Caco-2 (cell line): ENCODE results near the gene RPP14. TPM values are rescaled to one million over a fixed set of nuclear protein-coding genes. Genes with fewer than 3 reads are reported as not detected.

ENCODE experiments used
- BruUV-seq: library from RNA; stranded (reverse); fragments of 400-500 nt; replicated peaks from 2 replicates; lab custom pipeline; 2021; lab: Mats Ljungman, UMichigan
- CTCF ChIA-PET: fragments of 300-600 bp; sonication (Branson Sonifier 250); formaldehyde crosslinking; loops from one replicate; lab custom pipeline; 2022; ENCODE audit warnings: antibody characterized with exemption; lab: Charles Lee
- POLR2A ChIA-PET: fragments of 300-600 bp; sonication (Branson Sonifier 250); formaldehyde crosslinking; loops from one replicate; lab custom pipeline; 2022; ENCODE audit warnings: antibody characterized with exemption; lab: Charles Lee
- DNase-seq, 2 experiments: peaks; one replicate each; pipeline versions ENCODE4 v3.0.0 to v3.0.0-alpha.2; 2020 to 2022
- H3K27me3 ChIP-seq: replicated peaks from 2 replicates; pipeline ENCODE4 v1.6.0; 2011; ENCODE audit warnings: low read length; ENCODE audit not compliant: control insufficient read depth, insufficient read depth
- H3K36me3 ChIP-seq: 2 replicates; pipeline ENCODE4 v1.5.1; 2011; ENCODE audit warnings: low read length; ENCODE audit not compliant: control insufficient read depth, insufficient read depth
- H3K4me1 ChIP-seq: fragments of 250-450 bp; sonication (Bioruptor Pico); 2 replicates; pipeline ENCODE4 v1.5.1; 2020; ENCODE audit warnings: mild to moderate bottlenecking
- H3K4me3 ChIP-seq: 2 replicates; pipeline ENCODE4 v1.5.1; 2011; ENCODE audit warnings: low read depth, mild to moderate bottlenecking, control low read depth, low read length
- H3K9me3 ChIP-seq: fragments of 250-450 bp; sonication (Bioruptor Pico); 2 replicates; pipeline ENCODE4 v1.5.1; 2020; ENCODE audit warnings: mild to moderate bottlenecking, moderate library complexity
- H3K27ac Mint-ChIP-seq: one replicate; pipeline ENCODE4 v1.8.0; 2022; ENCODE audit warnings: mixed read lengths; ENCODE audit not compliant: unreplicated experiment
- H3K27me3 Mint-ChIP-seq: one replicate; pipeline ENCODE4 v1.8.0; 2022; ENCODE audit warnings: mixed read lengths; ENCODE audit not compliant: insufficient read depth, unreplicated experiment
- H3K36me3 Mint-ChIP-seq: one replicate; pipeline ENCODE4 v1.8.0; 2022; ENCODE audit warnings: mild to moderate bottlenecking, mixed read lengths; ENCODE audit not compliant: insufficient read depth, unreplicated experiment
- H3K4me1 Mint-ChIP-seq: one replicate; pipeline ENCODE4 v1.8.0; 2022; ENCODE audit warnings: low read depth, mixed read lengths; ENCODE audit not compliant: unreplicated experiment
- H3K4me3 Mint-ChIP-seq: one replicate; pipeline ENCODE4 v1.8.0; 2022; ENCODE audit warnings: mild to moderate bottlenecking, moderate library complexity, mixed read lengths; ENCODE audit not compliant: unreplicated experiment
- H3K9me3 Mint-ChIP-seq: one replicate; pipeline ENCODE4 v1.8.0; 2022; ENCODE audit warnings: mixed read lengths; ENCODE audit not compliant: unreplicated experiment
- CTCF ChIP-seq, 2 experiments: fragments of 200-600 bp in 1 of 2; IDR thresholded peaks; 1 replicate in 1 of 2; 2 replicates in 1 of 2; pipeline versions ENCODE4 v1.5.1 to v1.8.0; 2011 to 2022; ENCODE audit warnings: antibody characterized with exemption in 1 of 2, control low read depth in 1 of 2, inconsistent platforms in 1 of 2, low read depth in 1 of 2, low read length in 1 of 2, mild to moderate bottlenecking in 1 of 2, moderate library complexity in 1 of 2; ENCODE audit not compliant: insufficient read depth in 1 of 2, severe bottlenecking in 1 of 2, unreplicated experiment in 1 of 2
- intact Hi-C: fragments of 100-400 bp; cut with micrococcal nuclease; formaldehyde crosslinking; loops from one replicate; pipeline ENCODE4 v1.10.0; 2022; ENCODE audit not compliant: unreplicated experiment
- total RNA-seq: library from RNA; stranded (reverse); gene quantifications from 2 replicates; pipeline ENCODE4 v1.2.3, GENCODE V29; 2022

The RPP14 gene
- total RNA-seq, 1 experiment from 2014 or later: 24.7 TPM

DNA sequence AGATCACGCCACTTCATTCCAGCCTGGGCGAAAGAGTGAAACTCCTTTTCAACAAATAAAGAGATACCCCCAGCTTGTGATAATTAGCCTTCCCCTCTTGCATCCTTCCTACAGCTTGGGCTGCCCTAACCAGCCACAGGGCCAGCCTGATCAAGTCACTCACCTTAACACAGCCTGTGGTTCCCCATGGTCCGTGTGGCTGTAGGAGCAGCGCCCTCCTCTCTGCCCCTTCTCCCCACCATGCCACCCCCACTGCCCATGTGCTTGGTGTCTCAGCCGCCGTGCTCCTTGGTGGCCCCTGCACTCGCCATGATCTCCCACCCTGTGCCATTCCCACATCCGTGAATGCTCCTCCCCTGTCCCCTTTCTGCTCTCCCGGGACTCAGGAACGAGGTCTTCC lies 13.2 kb upstream of the RPP14 start:
- Mint-ChIP-seq H3K27ac (no peak overlapping the region), H3K36me3 (no peaks in the 10 kb centered on the region), H3K4me3 (no peak overlapping the region), H3K27me3 (no peaks in the 10 kb centered on the region), H3K9me3 (no peaks in the 10 kb centered on the region), H3K4me1 (no peaks in the 10 kb centered on the region)
- H3K4me3 ChIP-seq: no peak overlapping the region
- CTCF ChIA-PET: interaction anchor here (1.3 kb wide), 1 partner anchor 105 kb away, joined by 4 read pairs; no protein-coding TSS in a partner anchor
- intact Hi-C loops: no loop called here
- POLR2A ChIA-PET: no interaction called here
- no peaks in the 10 kb centered on the region for H3K9me3 ChIP-seq
- no peak for TF ChIP-seq CTCF (IDR thresholded peaks at IDR 0.05; ENCODE audit: insufficient read depth in 1 of 2, low read depth in 1 of 2, low read length in 1 of 2, severe bottlenecking in 1 of 2, unreplicated experiment in 1 of 2)
- no peaks in the 10 kb centered on the region for H3K4me1 ChIP-seq
- no peaks in the 10 kb centered on the region for H3K27me3 ChIP-seq
- DNase-seq: no peak
- no TSS peak for BruUV-seq
- no peaks in the 10 kb centered on the region for H3K36me3 ChIP-seq

- Histone ChIP-seq H3K27me3 (no peaks in the 10 kb centered on the region), H3K36me3 (no peaks in the 10 kb centered on the region), H3K4me1 (no peaks in the 10 kb centered on the region), H3K9me3 (no peaks in the 10 kb centered on the region), H3K4me3 (no peak overlapping the region)
- no TSS peak for BruUV-seq
- ChIA-PET CTCF (no interaction called here), POLR2A (no interaction called here)
- no peak for TF ChIP-seq CTCF (IDR thresholded peaks at IDR 0.05; ENCODE audit: insufficient read depth in 1 of 2, low read depth in 1 of 2, low read length in 1 of 2, severe bottlenecking in 1 of 2, unreplicated experiment in 1 of 2)
- no peaks in the 10 kb centered on the region for H3K36me3 Mint-ChIP-seq
- H3K4me1 Mint-ChIP-seq: no peaks in the 10 kb centered on the region
- no peak overlapping the region for H3K4me3 Mint-ChIP-seq
- intact Hi-C loops: no loop called here
- no peak overlapping the region for H3K27ac Mint-ChIP-seq
- no peaks in the 10 kb centered on the region for H3K27me3 Mint-ChIP-seq
- no peaks in the 10 kb centered on the region for H3K9me3 Mint-ChIP-seq
- DNase-seq: no peak
Observed at GRCh38 chr3:58293516-58293915, 12.5 kb upstream of the RPP14 start.

- H3K4me3 Mint-ChIP-seq: no peak overlapping the region
- no peaks in the 10 kb centered on the region for H3K36me3 Mint-ChIP-seq
- TF ChIP-seq CTCF (IDR thresholded peaks at IDR 0.05; ENCODE audit: insufficient read depth in 1 of 2, low read depth in 1 of 2, low read length in 1 of 2, severe bottlenecking in 1 of 2, unreplicated experiment in 1 of 2): no peak
- no peaks in the 10 kb centered on the region for H3K27me3 Mint-ChIP-seq
- H3K9me3 Mint-ChIP-seq: no peaks in the 10 kb centered on the region
- no peaks in the 10 kb centered on the region for H3K4me1 ChIP-seq
- intact Hi-C loops: no loop called here
- H3K36me3 ChIP-seq: no peaks in the 10 kb centered on the region
- peaks cover under 1% of the 10 kb centered on the region; the same call in 1 of the 2 replicates for H3K9me3 ChIP-seq
- ChIA-PET POLR2A (no interaction called here), CTCF (interaction anchor here (0.6 to 1.1 kb wide), 2 partner anchors 22 to 108 kb away, joined by 3 to 4 read pairs; no protein-coding TSS in a partner anchor)
- no peak overlapping the region for H3K27ac Mint-ChIP-seq
- H3K27me3 ChIP-seq: no peaks in the 10 kb centered on the region
- DNase-seq: no peak
- no peaks in the 10 kb centered on the region for H3K4me1 Mint-ChIP-seq
- no peak overlapping the region for H3K4me3 ChIP-seq
- BruUV-seq: no TSS peak
Observed at GRCh38 chr3:58296269-58296668, 9.8 kb upstream of the RPP14 start.
